Left lung (tissue), 10 donors: ENCODE data around the gene C12orf43. TPM values are rescaled to one million over a fixed set of nuclear protein-coding genes. Genes with fewer than 3 reads are reported as not detected.
A peak's percentile ranks its signal among the peaks of the same experiment; 100 is the strongest.

Experiments
- ATAC-seq: fragments of 200-7000 bp; cut with Tn5 transposase; one replicate; pipeline ENCODE4 v1.9.1; 2020; ENCODE audit warnings: moderate library complexity
- DNase-seq, 4 donors: peaks; one replicate each; pipeline ENCODE4 v3.0.0-alpha.2; 2013 to 2020
- H3K27ac ChIP-seq, 2 donors: fragments of 200-600 bp; sonication (generic) in 1 of 2; one replicate each; pipeline versions ENCODE4 v1.5.0 to v1.8.0; 2020 to 2021
- H3K27me3 ChIP-seq, 2 donors: fragments of 200-600 bp; sonication (generic) in 1 of 2; one replicate each; pipeline versions ENCODE4 v1.5.0 to v1.8.0; 2020 to 2021
- H3K36me3 ChIP-seq, 2 donors: fragments of 200-600 bp; sonication (generic) in 1 of 2; one replicate each; pipeline versions ENCODE4 v1.5.0 to v1.8.0; 2020 to 2021
- H3K4me1 ChIP-seq, 2 donors: fragments of 200-600 bp; one replicate each; pipeline ENCODE4 v1.8.0; 2021
- H3K4me3 ChIP-seq, 2 donors: fragments of 200-600 bp; sonication (generic) in 1 of 2; one replicate each; pipeline versions ENCODE4 v1.5.0 to v1.8.0; 2020 to 2021; ENCODE audit warnings: mild to moderate bottlenecking in 1 of 2
- H3K9me3 ChIP-seq, 2 donors: fragments of 200-600 bp; sonication (generic) in 1 of 2; one replicate each; pipeline versions ENCODE4 v1.5.0 to v1.8.0; 2020 to 2021
- CTCF ChIP-seq, 2 donors: fragments of 200-600 bp; sonication (generic) in 1 of 2; IDR thresholded peaks; one replicate each; pipeline versions ENCODE4 v1.5.0 to v1.8.0; 2021; ENCODE audit warnings: antibody characterized with exemption in 2 of 2
- intact Hi-C, 2 donors: fragments of 100-400 bp; cut with DNase I; formaldehyde crosslinking; loops; one replicate each; pipeline versions ENCODE4 v1.11.2 to v1.14.2; 2022
- polyA plus RNA-seq, 6 donors: library from polyadenylated mRNA; unstranded; fragments of 120-200 nt; gene quantifications; one replicate each; pipeline ENCODE4 v1.2.1, GENCODE V29; 2013; ENCODE audit not compliant: insufficient read length in 6 of 6
- total RNA-seq, 2 donors: library from RNA; stranded (reverse); fragmentation: NEBNext Ultra II Directional; extraction: Animal tissue kit (Norgen Biotek cat#: 25700); gene quantifications; one replicate each; pipeline ENCODE4 v1.2.1, GENCODE V29; 2021
- donor health status: DM: no; HTN: yes; CAD: no.
- donor health status: DM: no; HTN: no; CAD: no.

The C12orf43 gene
- total and polyA plus RNA-seq, 8 donors = 11.9 to 20.6 (median 16.6) TPM

- H3K4me3 ChIP-seq = no peak overlapping the region
- no peaks in the 10 kb centered on the region for H3K4me1 ChIP-seq
- H3K9me3 ChIP-seq = no peaks in the 10 kb centered on the region
- no peak overlapping the region for H3K27ac ChIP-seq
- no peaks in the 10 kb centered on the region for H3K27me3 ChIP-seq
- ATAC-seq = peak; percentile 38
- intact Hi-C loops = no loop called here
- TF ChIP-seq CTCF (IDR thresholded peaks at IDR 0.05) = no peak
- peak in 1 of 4 donors; percentile 47 for DNase-seq
- no peaks in the 10 kb centered on the region for H3K36me3 ChIP-seq
These were observed 54.4 kb downstream of the C12orf43 start for GRCh38 chr12:120961604-120962531.

GRCh38 chr12:120960657-120961056, 55.6 kb downstream of the C12orf43 start:
- Histone ChIP-seq H3K27me3 (no peaks in the 10 kb centered on the region), H3K4me1 (no peaks in the 10 kb centered on the region), H3K36me3 (no peaks in the 10 kb centered on the region), H3K27ac (no peak overlapping the region), H3K4me3 (no peak overlapping the region), H3K9me3 (no peaks in the 10 kb centered on the region)
- TF ChIP-seq CTCF (IDR thresholded peaks at IDR 0.05) = no peak
- intact Hi-C loops = no loop called here
- ATAC-seq (no peak), DNase-seq (no peak)

GRCh38 chr12:120959111-120959878, 57.0 kb downstream of the C12orf43 start:
- Histone ChIP-seq H3K4me3 (no peak overlapping the region), H3K36me3 (no peaks in the 10 kb centered on the region), H3K27ac (no peak overlapping the region), H3K4me1 (no peaks in the 10 kb centered on the region), H3K27me3 (no peaks in the 10 kb centered on the region), H3K9me3 (no peaks in the 10 kb centered on the region)
- ATAC-seq = no peak
- no peak for DNase-seq
- intact Hi-C loops = no loop called here
- TF ChIP-seq CTCF (IDR thresholded peaks at IDR 0.05) = no peak

- intact Hi-C loops = no loop called here
- H3K9me3 ChIP-seq = no peaks in the 10 kb centered on the region
- no peak overlapping the region for H3K4me3 ChIP-seq
- H3K36me3 ChIP-seq = no peaks in the 10 kb centered on the region
- H3K27me3 ChIP-seq = no peaks in the 10 kb centered on the region
- H3K4me1 ChIP-seq = no peaks in the 10 kb centered on the region
- DNase-seq (no peak), ATAC-seq (no peak)
- no peak overlapping the region for H3K27ac ChIP-seq
- TF ChIP-seq CTCF (IDR thresholded peaks at IDR 0.05) = no peak
These were observed 59.5 kb downstream of the C12orf43 start for GRCh38 chr12:120956579-120957300.
